MG63 (cell line): ENCODE measurements around the gene DLGAP3. TPM values are rescaled to one million over a fixed set of nuclear protein-coding genes. Genes with fewer than 3 reads are reported as not detected.

ENCODE experiments used
- total RNA-seq: library from RNA; depleted of rRNA; stranded (reverse); fragments of >200 nt; shearing (Covaris generic); gene quantifications from 2 replicates; pipeline ENCODE4 v1.2.3, GENCODE V29; 2014; ENCODE audit warnings: low replicate concordance; rRNA removed

The DLGAP3 gene
- total RNA-seq, 1 experiment from 2014 or later = not detected

Other genes starting within 250 kb of the DLGAP3 start
- not detected in 2 replicates for gene GJB5, start 174.6 kb downstream of the DLGAP3 start, total RNA-seq
- gene GJB4, start 169.9 kb downstream of the DLGAP3 start, total RNA-seq = not detected in 2 replicates
- not detected in 2 replicates for gene GJB3, start 148.4 kb downstream of the DLGAP3 start, total RNA-seq
- gene GJA4, start 136.7 kb downstream of the DLGAP3 start, total RNA-seq = not detected in 2 replicates
- gene SMIM12, start 69.9 kb downstream of the DLGAP3 start, total RNA-seq = 31.0 and 38.8 TPM in 2 replicates
- 46.1 and 53.9 TPM in 2 replicates for gene TMEM35B, start 55.7 kb upstream of the DLGAP3 start, total RNA-seq
- gene ZMYM6, start 102.3 kb upstream of the DLGAP3 start, total RNA-seq = 6.3 and 14.5 TPM in 2 replicates
- gene ZMYM1, start 149.7 kb upstream of the DLGAP3 start, total RNA-seq = 11.1 and 28.1 TPM in 2 replicates